WTC11 (cell line): ENCODE results near the gene RAD51D. TPM values are rescaled to one million over a fixed set of nuclear protein-coding genes. Genes with fewer than 3 reads are reported as not detected.

ENCODE experiments used
- ATAC-seq: fragments of 200-7000 bp; cut with Tn5 transposase; 2 replicates; pipeline ENCODE4 v1.10.0; 2021; ENCODE audit warnings: mild to moderate bottlenecking, moderate library complexity
- CTCF ChIA-PET: fragments of 300-600 bp; sonication (Branson Sonifier 250); formaldehyde crosslinking; loops from one replicate; lab custom pipeline; 2021; ENCODE audit warnings: antibody characterized with exemption; lab: Charles Lee
- POLR2A ChIA-PET: fragments of 350-600 bp; sonication (Branson Sonifier 250); formaldehyde crosslinking; loops from one replicate; lab custom pipeline; 2021; ENCODE audit warnings: antibody characterized with exemption; lab: Charles Lee
- DNase-seq: peaks from one replicate; pipeline ENCODE4 v3.0.0; 2021; ENCODE audit warnings: low spot score
- H3K27ac Mint-ChIP-seq: 2 replicates; pipeline ENCODE4 v1.8.0; 2021; ENCODE audit warnings: mixed read lengths
- H3K27me3 Mint-ChIP-seq: 2 replicates; pipeline ENCODE4 v1.8.0; 2021; ENCODE audit warnings: low read depth, mild to moderate bottlenecking, moderate library complexity, mixed read lengths
- H3K36me3 Mint-ChIP-seq: 2 replicates; pipeline ENCODE4 v1.8.0; 2021; ENCODE audit warnings: mixed read lengths
- H3K4me1 Mint-ChIP-seq: 2 replicates; pipeline ENCODE4 v1.8.0; 2022; ENCODE audit warnings: mixed read lengths
- H3K4me3 Mint-ChIP-seq: 2 replicates; pipeline ENCODE4 v1.8.0; 2021; ENCODE audit warnings: mild to moderate bottlenecking, moderate library complexity, mixed read lengths
- H3K9me3 Mint-ChIP-seq: 2 replicates; pipeline ENCODE4 v1.8.0; 2021; ENCODE audit warnings: mixed read lengths
- AR ChIP-seq: fragments of 250-450 bp; sonication (Bioruptor Pico); IDR thresholded peaks from 2 replicates; pipeline ENCODE4 v1.9.0; 2021; ENCODE audit warnings: mild to moderate bottlenecking
- JUN ChIP-seq: sonication (generic); formaldehyde crosslinking; IDR thresholded peaks from 2 replicates; pipeline ENCODE4 v1.8.0; 2023; ENCODE audit warnings: mild to moderate bottlenecking, missing genetic modification reagents
- NR3C1 ChIP-seq: sonication (generic); formaldehyde crosslinking; conservative IDR thresholded peaks from 2 replicates; pipeline ENCODE4 v1.8.1; 2023; ENCODE audit warnings: low read depth, mild to moderate bottlenecking, missing genetic modification reagents
- OVOL2 ChIP-seq: fragments of 250-450 bp; sonication (Bioruptor Pico); IDR thresholded peaks from 2 replicates; pipeline ENCODE4 v1.9.0; 2021; ENCODE audit warnings: mild to moderate bottlenecking, borderline replicate concordance
- PRDM15 ChIP-seq: sonication (generic); formaldehyde crosslinking; IDR thresholded peaks from 2 replicates; pipeline ENCODE4 v1.8.0; 2022; ENCODE audit warnings: missing genetic modification reagents
- PRRX2 ChIP-seq: fragments of 250-450 bp; sonication (Bioruptor Pico); IDR thresholded peaks from 2 replicates; pipeline ENCODE4 v1.8.0; 2021; ENCODE audit warnings: mild to moderate bottlenecking
- ZBTB43 ChIP-seq: sonication (generic); formaldehyde crosslinking; IDR thresholded peaks from 2 replicates; pipeline ENCODE4 v1.8.1; 2023; ENCODE audit warnings: mild to moderate bottlenecking, missing genetic modification reagents
- ZNF281 ChIP-seq: sonication (generic); formaldehyde crosslinking; IDR thresholded peaks from 2 replicates; pipeline ENCODE4 v1.8.0; 2023; ENCODE audit warnings: mild to moderate bottlenecking, missing genetic modification reagents
- total RNA-seq: library from RNA; stranded (reverse); gene quantifications from 3 replicates; pipeline ENCODE4 v1.2.3, GENCODE V29; 2021

RAD51D gene
- total RNA-seq, 1 experiment from 2014 or later = 15.0 TPM

GRCh38 chr17:35069311-35069710 is 50.3 kb downstream of the RAD51D start:
- ChIA-PET CTCF (interaction anchor here (1.1 kb wide), 1 partner anchor 12 kb away, joined by 4 read pairs; no protein-coding TSS in a partner anchor), POLR2A (no interaction called here)

More at GRCh38 chr17:35069311-35069710, 50.3 kb downstream of the RAD51D start:
- ATAC-seq (no peak), DNase-seq (no peak)
- TF ChIP-seq ZBTB43 (CRISPR knock-in tag) (no peak), PRDM15 (CRISPR knock-in tag) (no peak), ZNF281 (no peak), AR (CRISPR knock-in tag) (no peak), NR3C1 (CRISPR knock-in tag) (no peak), OVOL2 (CRISPR knock-in tag) (no peak), JUN (CRISPR knock-in tag) (no peak), PRRX2 (CRISPR knock-in tag) (no peak)
- no peak overlapping the region for H3K4me3 Mint-ChIP-seq
- H3K9me3 Mint-ChIP-seq = no peaks in the 10 kb centered on the region
- no peak overlapping the region; the same call in 1 of the 2 replicates for H3K27ac Mint-ChIP-seq
- H3K4me1 Mint-ChIP-seq = peaks cover 27% of the 10 kb centered on the region
- no peaks in the 10 kb centered on the region for H3K27me3 Mint-ChIP-seq
- H3K36me3 Mint-ChIP-seq = no peaks in the 10 kb centered on the region
